HEK293 (cell line): ENCODE data around the gene ATP6V0A1.

ENCODE experiments used
- AEBP2 ChIP-seq: fragments of 450-650 bp; formaldehyde crosslinking; IDR thresholded peaks from 2 replicates; pipeline ENCODE4 v1.5.1; 2016; ENCODE audit warnings: missing biosample characterization, missing genetic modification characterization, borderline replicate concordance
- CTCF ChIP-seq: fragments of 450-650 bp; formaldehyde crosslinking; IDR thresholded peaks from 2 replicates; pipeline ENCODE4 v1.5.1; 2016; ENCODE audit warnings: missing biosample characterization, missing genetic modification characterization
- ZBTB1 ChIP-seq: fragments of 450-650 bp; formaldehyde crosslinking; IDR thresholded peaks from 2 replicates; pipeline ENCODE4 v1.5.1; 2016; ENCODE audit warnings: missing biosample characterization, missing genetic modification characterization
- ZBTB44 ChIP-seq: fragments of 450-650 bp; IDR thresholded peaks from 2 replicates; pipeline ENCODE4 v1.5.1; 2018; ENCODE audit warnings: missing biosample characterization, mild to moderate bottlenecking, missing genetic modification characterization
- ZBTB7A ChIP-seq: fragments of 450-650 bp; formaldehyde crosslinking; IDR thresholded peaks from 2 replicates; pipeline ENCODE4 v1.5.1; 2016; ENCODE audit warnings: low read depth, missing biosample characterization, missing genetic modification characterization
- ZEB2 ChIP-seq: fragments of 450-650 bp; formaldehyde crosslinking; IDR thresholded peaks from 2 replicates; pipeline ENCODE4 v1.5.1; 2016; ENCODE audit warnings: missing biosample characterization, missing genetic modification characterization
- ZNF24 ChIP-seq: fragments of 450-650 bp; formaldehyde crosslinking; IDR thresholded peaks from 2 replicates; pipeline ENCODE4 v1.5.1; 2016; ENCODE audit warnings: missing biosample characterization, missing genetic modification characterization
- ZNF302 ChIP-seq: fragments of 450-650 bp; formaldehyde crosslinking; IDR thresholded peaks from 2 replicates; pipeline ENCODE4 v1.5.1; 2016; ENCODE audit warnings: missing biosample characterization, missing genetic modification characterization, low read depth
- ZNF398 ChIP-seq: fragments of 450-650 bp; formaldehyde crosslinking; IDR thresholded peaks from 2 replicates; pipeline ENCODE4 v1.5.1; 2017; ENCODE audit warnings: missing biosample characterization, missing genetic modification characterization
- ZSCAN5A ChIP-seq: fragments of 450-650 bp; formaldehyde crosslinking; IDR thresholded peaks from 2 replicates; pipeline ENCODE4 v1.5.1; 2016; ENCODE audit warnings: missing biosample characterization, missing genetic modification characterization

GRCh38 chr17:42544874-42545283 is 86.2 kb downstream of the ATP6V0A1 start:
- TF ChIP-seq ZSCAN5A (tag by site-specific recombination) (no peak), CTCF (no peak), AEBP2 (tag by site-specific recombination) (no peak), ZBTB44 (tag by site-specific recombination) (no peak), ZNF398 (tag by site-specific recombination) (no peak), ZBTB1 (tag by site-specific recombination) (no peak), ZEB2 (tag by site-specific recombination) (no peak), ZBTB7A (no peak), ZNF302 (tag by site-specific recombination) (no peak), ZNF24 (tag by site-specific recombination) (no peak)
